ENCODE data around the gene GCK.

GCK gene

DNA sequence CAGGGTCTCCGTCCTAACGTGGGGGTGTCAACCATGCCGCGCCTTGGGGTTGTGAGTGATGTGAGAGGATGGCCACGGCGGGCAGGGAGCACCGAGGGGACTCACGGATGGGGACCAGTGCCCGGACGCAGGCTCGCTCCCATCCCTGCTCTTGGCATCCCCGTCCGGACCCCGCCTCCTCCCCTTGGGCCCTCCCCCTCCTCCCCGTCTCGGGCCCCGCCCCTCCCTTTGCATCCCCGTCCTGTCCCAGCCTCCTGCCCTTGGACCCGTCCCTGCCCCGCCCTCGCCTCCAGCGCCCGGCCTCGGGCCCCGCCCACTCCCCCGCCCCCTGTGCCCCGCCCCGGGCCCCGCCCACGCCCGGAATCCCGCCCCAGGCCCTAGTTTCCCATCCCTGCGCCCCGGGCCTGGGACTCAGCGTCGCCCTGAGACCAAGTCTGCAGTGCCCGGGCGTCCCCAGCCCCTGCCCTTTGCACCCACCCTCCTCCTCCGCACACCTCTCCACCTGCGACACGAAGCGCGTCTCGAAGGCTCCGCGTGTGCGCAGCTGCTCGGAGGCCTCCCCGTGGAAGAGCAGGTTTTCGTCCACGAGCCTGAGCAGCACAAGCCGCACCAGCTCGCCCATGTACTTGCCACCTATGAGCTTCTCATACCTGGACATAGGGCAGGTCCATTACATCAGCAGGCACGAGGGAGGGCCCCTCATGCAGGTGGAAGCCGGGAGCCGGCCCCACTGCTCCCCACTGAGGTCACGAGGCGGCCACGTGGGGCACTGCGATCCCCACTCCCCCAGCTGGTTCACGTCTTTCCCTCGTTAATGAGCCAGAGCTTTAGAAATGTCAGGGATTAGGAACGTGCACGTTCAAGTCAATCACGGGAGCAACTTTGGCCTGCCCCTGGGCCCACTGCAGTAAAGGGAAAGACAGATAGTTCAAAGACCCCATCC, 43.0 kb downstream of the GCK start:
- H3K27me3 ChIP-seq (ENCODE audit: low read length): no peaks in the 10 kb centered on the region
- H3K9ac ChIP-seq (ENCODE audit: low read length): no peak overlapping the region
- H3K9me2 ChIP-seq (replicated peaks; ENCODE audit: insufficient read depth, low read length): no peaks in the 10 kb centered on the region
- H3K27ac ChIP-seq (ENCODE audit: low read depth, low read length): no peak overlapping the region
- no peaks in the 10 kb centered on the region for H3K79me2 ChIP-seq (ENCODE audit: insufficient read depth, low read length)
- H4K20me1 ChIP-seq (ENCODE audit: low read depth, low read length): no peaks in the 10 kb centered on the region
- no peak overlapping the region for H3K4me2 ChIP-seq (ENCODE audit: low read depth, low read length, poor library complexity, severe bottlenecking)
- no peaks in the 10 kb centered on the region for H3K9me3 ChIP-seq (ENCODE audit: insufficient read depth, low read length)
- no peaks in the 10 kb centered on the region for H3F3A ChIP-seq (ENCODE audit: insufficient read depth)
- H3K36me3 ChIP-seq (ENCODE audit: low read length): no peaks in the 10 kb centered on the region
- TF ChIP-seq EZH2phosphoT487 (conservative IDR thresholded peaks at IDR 0.05; ENCODE audit: low read length): no peak
- TF ChIP-seq, protein P1, sequence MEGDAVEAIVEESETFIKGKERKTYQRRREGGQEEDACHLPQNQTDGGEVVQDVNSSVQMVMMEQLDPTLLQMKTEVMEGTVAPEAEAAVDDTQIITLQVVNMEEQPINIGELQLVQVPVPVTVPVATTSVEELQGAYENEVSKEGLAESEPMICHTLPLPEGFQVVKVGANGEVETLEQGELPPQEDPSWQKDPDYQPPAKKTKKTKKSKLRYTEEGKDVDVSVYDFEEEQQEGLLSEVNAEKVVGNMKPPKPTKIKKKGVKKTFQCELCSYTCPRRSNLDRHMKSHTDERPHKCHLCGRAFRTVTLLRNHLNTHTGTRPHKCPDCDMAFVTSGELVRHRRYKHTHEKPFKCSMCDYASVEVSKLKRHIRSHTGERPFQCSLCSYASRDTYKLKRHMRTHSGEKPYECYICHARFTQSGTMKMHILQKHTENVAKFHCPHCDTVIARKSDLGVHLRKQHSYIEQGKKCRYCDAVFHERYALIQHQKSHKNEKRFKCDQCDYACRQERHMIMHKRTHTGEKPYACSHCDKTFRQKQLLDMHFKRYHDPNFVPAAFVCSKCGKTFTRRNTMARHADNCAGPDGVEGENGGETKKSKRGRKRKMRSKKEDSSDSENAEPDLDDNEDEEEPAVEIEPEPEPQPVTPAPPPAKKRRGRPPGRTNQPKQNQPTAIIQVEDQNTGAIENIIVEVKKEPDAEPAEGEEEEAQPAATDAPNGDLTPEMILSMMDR (IDR thresholded peaks at IDR 0.05; ENCODE audit: insufficient read depth, low read length, poor library complexity, severe bottlenecking): no peak
- no peak overlapping the region for H3K4me3 ChIP-seq (ENCODE audit: insufficient read depth, low read length, poor library complexity, severe bottlenecking)
- no peak overlapping the region for H2AFZ ChIP-seq (ENCODE audit: low read depth, low read length, severe bottlenecking)

- H3K9me2 ChIP-seq (replicated peaks; ENCODE audit: insufficient read depth, low read length): no peaks in the 10 kb centered on the region
- no peak overlapping the region for H3K4me2 ChIP-seq (ENCODE audit: low read depth, low read length, poor library complexity, severe bottlenecking)
- H3K4me3 ChIP-seq (ENCODE audit: insufficient read depth, low read length, poor library complexity, severe bottlenecking): no peak overlapping the region
- no peak overlapping the region for H3K27ac ChIP-seq (ENCODE audit: low read depth, low read length)
- H3K79me2 ChIP-seq (ENCODE audit: insufficient read depth, low read length): no peaks in the 10 kb centered on the region
- no peaks in the 10 kb centered on the region for H4K20me1 ChIP-seq (ENCODE audit: low read depth, low read length)
- no peaks in the 10 kb centered on the region for H3K36me3 ChIP-seq (ENCODE audit: low read length)
- no peaks in the 10 kb centered on the region for H3K27me3 ChIP-seq (ENCODE audit: low read length)
- H2AFZ ChIP-seq (ENCODE audit: low read depth, low read length, severe bottlenecking): no peak overlapping the region
- TF ChIP-seq EZH2phosphoT487 (conservative IDR thresholded peaks at IDR 0.05; ENCODE audit: low read length): no peak
- TF ChIP-seq, protein P1 (IDR thresholded peaks at IDR 0.05; ENCODE audit: insufficient read depth, low read length, poor library complexity, severe bottlenecking): no peak
- H3K9me3 ChIP-seq (ENCODE audit: insufficient read depth, low read length): no peaks in the 10 kb centered on the region
- no peak overlapping the region for H3K9ac ChIP-seq (ENCODE audit: low read length)
- no peaks in the 10 kb centered on the region for H3F3A ChIP-seq (ENCODE audit: insufficient read depth)
Measured at GRCh38 chr7:44145479-44145968, 43.7 kb downstream of the GCK start.

GRCh38 chr7:44144968-44145478, 44.2 kb downstream of the GCK start:
- Histone ChIP-seq H3K9me2 (replicated peaks; ENCODE audit: insufficient read depth, low read length) (no peaks in the 10 kb centered on the region), H2AFZ (ENCODE audit: low read depth, low read length, severe bottlenecking) (no peak overlapping the region), H3K27ac (ENCODE audit: low read depth, low read length) (no peak overlapping the region), H3K9ac (ENCODE audit: low read length) (no peak overlapping the region), H3K9me3 (ENCODE audit: insufficient read depth, low read length) (no peaks in the 10 kb centered on the region), H3K4me2 (ENCODE audit: low read depth, low read length, poor library complexity, severe bottlenecking) (no peak overlapping the region), H3K36me3 (ENCODE audit: low read length) (no peaks in the 10 kb centered on the region), H3F3A (ENCODE audit: insufficient read depth) (no peaks in the 10 kb centered on the region), H3K79me2 (ENCODE audit: insufficient read depth, low read length) (no peaks in the 10 kb centered on the region), H3K27me3 (ENCODE audit: low read length) (no peaks in the 10 kb centered on the region), H4K20me1 (ENCODE audit: low read depth, low read length) (no peaks in the 10 kb centered on the region), H3K4me3 (ENCODE audit: insufficient read depth, low read length, poor library complexity, severe bottlenecking) (no peak overlapping the region)
- no peak for TF ChIP-seq EZH2phosphoT487 (conservative IDR thresholded peaks at IDR 0.05; ENCODE audit: low read length)
- TF ChIP-seq, protein P1 (IDR thresholded peaks at IDR 0.05; ENCODE audit: insufficient read depth, low read length, poor library complexity, severe bottlenecking): no peak
